Stomach (tissue), 9 donors: ENCODE data around the gene EML6. TPM values are rescaled to one million over a fixed set of nuclear protein-coding genes. Genes with fewer than 3 reads are reported as not detected.

Source experiments
- DNase-seq, 2 donors: peaks; one replicate each; pipeline versions ENCODE4 v3.0.0 to v3.0.0-alpha.2; 2013 to 2019
- H3K27ac ChIP-seq, 5 donors: fragments of 200-600 bp in 4 of 5; sonication (generic) in 4 of 5; one replicate each; pipeline ENCODE4 v1.5.1; 2013 to 2019; ENCODE audit warnings: mild to moderate bottlenecking in 1 of 5, moderate library complexity in 1 of 5
- H3K27me3 ChIP-seq, 3 donors: fragments of 200-600 bp; sonication (generic); one replicate each; pipeline ENCODE4 v1.5.1; 2017 to 2019; ENCODE audit warnings: mixed run types in 1 of 3
- H3K36me3 ChIP-seq, 4 donors: fragments of 200-600 bp; sonication (generic); 1 replicate in 3 of 4; 2 replicates in 1 of 4; pipeline ENCODE4 v1.5.1; 2016 to 2019
- H3K4me1 ChIP-seq, 4 donors: fragments of 200-600 bp; sonication (generic); one replicate each; pipeline ENCODE4 v1.5.1; 2016 to 2019
- H3K4me3 ChIP-seq, 4 donors: fragments of 200-600 bp; sonication (generic) in 3 of 4; one replicate each; pipeline ENCODE4 v1.5.1; 2016 to 2019; ENCODE audit warnings: mild to moderate bottlenecking in 1 of 4
- H3K9me3 ChIP-seq, 4 donors: fragments of 200-600 bp; sonication (generic); one replicate each; pipeline ENCODE4 v1.5.1; 2016 to 2019
- CTCF ChIP-seq, 7 experiments: fragments of 450-650 bp in 4 of 7; fragments of 200-600 bp in 3 of 7; sonication (generic) in 3 of 7; IDR thresholded peaks; one replicate each; pipeline ENCODE4 v1.5.1; 2016 to 2019; ENCODE audit warnings: antibody characterized with exemption in 7 of 7, control low read depth in 2 of 7, mild to moderate bottlenecking in 1 of 7
- EP300 ChIP-seq: sonication (generic); formaldehyde crosslinking; IDR thresholded peaks from one replicate; pipeline ENCODE4 v1.6.1; 2017; ENCODE audit warnings: antibody characterized with exemption
- POLR2A ChIP-seq, 4 donors: fragments of 450-650 bp; IDR thresholded peaks; one replicate each; pipeline ENCODE4 v1.6.1; 2016; ENCODE audit warnings: antibody characterized with exemption in 4 of 4, control low read depth in 2 of 4, mild to moderate bottlenecking in 1 of 4, moderate library complexity in 1 of 4
- POLR2AphosphoS5 ChIP-seq, 3 donors: sonication (generic); formaldehyde crosslinking; IDR thresholded peaks; one replicate each; pipeline ENCODE4 v1.6.1; 2016; ENCODE audit warnings: antibody characterized with exemption in 3 of 3
- WGBS, 5 donors: extraction: QIAGEN DNeasy Blood & Tissue Kit in 3 of 5; methylation state at CpG; one replicate each; pipeline versions ENCODE4 v1.1.5 to v1.1.7; 2013 to 2018; 5-methylcytosine and 5-hydroxymethylcytosine counted together
- intact Hi-C: fragments of 100-400 bp; cut with DNase I; formaldehyde crosslinking; loops from one replicate; pipeline ENCODE4 v1.15.1; 2023; ENCODE audit warnings: low total_unique reads
- polyA plus RNA-seq, 3 donors: library from polyadenylated mRNA; stranded (reverse); fragments of 200-250 nt; gene quantifications; one replicate each; pipeline ENCODE4 v1.2.3, GENCODE V29; 2013
- total RNA-seq, 5 donors: library from RNA; depleted of rRNA; stranded (reverse); fragments of >200 nt; gene quantifications; one replicate each; pipeline versions ENCODE4 v1.1.0 to v1.2.3, GENCODE V29; 2014 to 2016
- donor health status: healthy with polysubstance abuse.
- donor health status: Bipolar disorder and iron deficiency.
- donor health status: healthy.

The EML6 gene
- total and polyA plus RNA-seq, 8 donors: 0.45 to 10.1 (median 1.8) TPM; not detected in 1

- no peak for TF ChIP-seq EP300
- no peak for TF ChIP-seq POLR2AphosphoS5 (IDR thresholded peaks at IDR 0.05)
- TF ChIP-seq CTCF (IDR thresholded peaks at IDR 0.05): no peak
- no peak for TF ChIP-seq POLR2A (IDR thresholded peaks at IDR 0.05)
- intact Hi-C loops: no loop called here
- Histone ChIP-seq H3K27ac (no peak overlapping the region), H3K27me3 (no peaks in the 10 kb centered on the region), H3K4me1 (no peaks in the 10 kb centered on the region), H3K4me3 (no peak overlapping the region), H3K9me3 (no peaks in the 10 kb centered on the region), H3K36me3 (no peaks in the 10 kb centered on the region)
- no peak for DNase-seq
- WGBS, 5 donors: 81 to 90% (median 86%) methylated on average over 8 of the region's 8 CpGs
Measured at GRCh38 chr2:54830546-54830945, 107.1 kb downstream of the EML6 start.

GRCh38 chr2:54831480-54831879 is 108.0 kb downstream of the EML6 start:
- WGBS, 5 donors: 92 to 97% (median 96%) methylated on average over 9 of the region's 9 CpGs
- intact Hi-C loops: no loop called here

GRCh38 chr2:54834721-54835120 is 111.3 kb downstream of the EML6 start:
- no peak overlapping the region for H3K4me3 ChIP-seq
- WGBS, 5 donors: 93 to 97% (median 95%) methylated on average over 5 of the region's 5 CpGs
- H3K4me1 ChIP-seq: peaks cover 0 to 7% (median 2%) of the 10 kb centered on the region in 4 donors
- intact Hi-C loops: no loop called here
- no peaks in the 10 kb centered on the region for H3K27me3 ChIP-seq
- H3K36me3 ChIP-seq: no peaks in the 10 kb centered on the region
- no peak for DNase-seq
- no peaks in the 10 kb centered on the region for H3K9me3 ChIP-seq
- TF ChIP-seq CTCF (IDR thresholded peaks at IDR 0.05) (no peak), EP300 (no peak)
- no peak overlapping the region for H3K27ac ChIP-seq

More at GRCh38 chr2:54831480-54831879, 108.0 kb downstream of the EML6 start:
- Histone ChIP-seq H3K4me3 (no peak overlapping the region), H3K4me1 (no peaks in the 10 kb centered on the region), H3K36me3 (no peaks in the 10 kb centered on the region), H3K27me3 (no peaks in the 10 kb centered on the region), H3K9me3 (no peaks in the 10 kb centered on the region), H3K27ac (no peak overlapping the region)
- no peak for TF ChIP-seq POLR2A (IDR thresholded peaks at IDR 0.05)
- DNase-seq: no peak

- intact Hi-C loops: no loop called here
- Histone ChIP-seq H3K4me3 (no peak overlapping the region), H3K36me3 (no peaks in the 10 kb centered on the region), H3K27ac (no peak overlapping the region), H3K4me1 (peaks cover 0 to 7% (median 2%) of the 10 kb centered on the region in 4 donors), H3K27me3 (no peaks in the 10 kb centered on the region), H3K9me3 (no peaks in the 10 kb centered on the region)
- 68 to 83% (median 79%) methylated on average over 4 of the region's 4 CpGs for WGBS, 5 donors
- TF ChIP-seq POLR2A (IDR thresholded peaks at IDR 0.05): no peak
- no peak for TF ChIP-seq EP300
- no peak for TF ChIP-seq CTCF (IDR thresholded peaks at IDR 0.05)
- TF ChIP-seq POLR2AphosphoS5 (IDR thresholded peaks at IDR 0.05): no peak
- no peak for DNase-seq
Measured at GRCh38 chr2:54836477-54836876, 113.0 kb downstream of the EML6 start.

- intact Hi-C loops: no loop called here
- TF ChIP-seq POLR2AphosphoS5 (IDR thresholded peaks at IDR 0.05) (peak in 1 of 3 donors; percentile 15), POLR2A (IDR thresholded peaks at IDR 0.05) (no peak), EP300 (no peak), CTCF (IDR thresholded peaks at IDR 0.05) (peak in 5 of 7 experiments; percentile 74 to 88 (median 83))
Measured at GRCh38 chr2:54838585-54839035, 115.1 kb downstream of the EML6 start.

More at GRCh38 chr2:54838585-54839035, 115.1 kb downstream of the EML6 start:
- WGBS, 5 donors: 2 to 6% (median 5%) methylated on average over 4 of the region's 4 CpGs
- H3K36me3 ChIP-seq: no peaks in the 10 kb centered on the region
- no peak overlapping the region for H3K27ac ChIP-seq
- no peak overlapping the region for H3K4me3 ChIP-seq
- H3K9me3 ChIP-seq: no peaks in the 10 kb centered on the region
- H3K27me3 ChIP-seq: no peaks in the 10 kb centered on the region
- DNase-seq: peak; percentile 77 to 87
- H3K4me1 ChIP-seq: peaks cover 0 to 7% (median 2%) of the 10 kb centered on the region in 4 donors
